HCT116 (cell line): Measurements from ENCODE around the gene SPATA2L. TPM values are rescaled to one million over a fixed set of nuclear protein-coding genes. Genes with fewer than 3 reads are reported as not detected.
A peak's percentile ranks its signal among the peaks of the same experiment; 100 is the strongest.

Experiments
- ATAC-seq: fragments of 200-7000 bp; cut with Tn5 transposase; 2 replicates; pipeline ENCODE4 v1.9.1; 2020; ENCODE audit warnings: mild to moderate bottlenecking, moderate library complexity
- BruUV-seq: library from RNA; stranded (reverse); fragments of 400-500 nt; replicated peaks from 2 replicates; lab custom pipeline; 2021; lab: Mats Ljungman, UMichigan
- CTCF ChIA-PET: fragments of 300-600 bp; sonication (Branson Sonifier 250); formaldehyde crosslinking; loops from one replicate; lab custom pipeline; 2021; ENCODE audit warnings: antibody characterized with exemption; lab: Charles Lee
- POLR2A ChIA-PET: fragments of 300-600, 350-600 bp; sonication (Branson Sonifier 250); formaldehyde crosslinking; loops from one replicate; lab custom pipeline; 2021; ENCODE audit warnings: antibody characterized with exemption; lab: Charles Lee
- RAD21 ChIA-PET, 2 experiments: fragments of 300-600 bp; sonication (Branson Sonifier 250); formaldehyde crosslinking; loops; one replicate each; lab custom pipeline; 2023; ENCODE audit warnings: low total read pairs in 2 of 2; ENCODE audit not compliant: uncharacterized antibody in 2 of 2, unreplicated experiment in 2 of 2, low non-redundant PET in 1 of 2; lab: Charles Lee
- DNase-seq: peaks from one replicate; pipeline ENCODE4 v3.0.0-alpha.2; 2010; ENCODE audit warnings: low read depth, low spot score
- H2AFZ ChIP-seq: fragments of 200-600 bp; shearing (Covaris generic), sonication (generic); 2 replicates; pipeline ENCODE4 v1.6.1; 2017; ENCODE audit warnings: low read depth, mixed run types, mixed read lengths, antibody characterized with exemption, low read length; ENCODE audit not compliant: poor library complexity, severe bottlenecking
- H3K27ac ChIP-seq: 2 replicates; pipeline ENCODE4 v1.5.1; 2012; ENCODE audit warnings: low read depth, low read length
- H3K27me3 ChIP-seq: fragments of 200-600 bp; sonication (generic); 2 replicates; pipeline ENCODE4 v1.6.1; 2016; ENCODE audit warnings: mixed run types, low read length, mixed read lengths; ENCODE audit not compliant: insufficient read depth
- H3K36me3 ChIP-seq, 2 experiments: fragments of 200-500 bp in 1 of 2; fragments of 200-600 bp in 1 of 2; sonication (Bioruptor generic) in 1 of 2; sonication (generic) in 1 of 2; 2 replicates each; pipeline versions ENCODE4 v1.5.1 to v1.6.1; 2014 to 2016; ENCODE audit warnings: low read length in 2 of 2, inconsistent platforms in 1 of 2, mixed read lengths in 1 of 2, mixed run types in 1 of 2; ENCODE audit not compliant: insufficient read depth in 2 of 2, control insufficient read depth in 1 of 2
- H3K4me1 ChIP-seq, 2 experiments: fragments of 200-600 bp in 1 of 2; sonication (generic) in 1 of 2; 2 replicates each; pipeline versions ENCODE4 v1.5.1 to v1.6.1; 2012 to 2017; ENCODE audit warnings: low read length in 2 of 2, inconsistent platforms in 1 of 2, mild to moderate bottlenecking in 1 of 2, mixed read lengths in 1 of 2, mixed run types in 1 of 2, moderate library complexity in 1 of 2; ENCODE audit not compliant: insufficient read depth in 2 of 2, control insufficient read depth in 1 of 2
- H3K4me2 ChIP-seq: fragments of 200-600 bp; sonication (generic); 2 replicates; pipeline ENCODE4 v1.6.1; 2017; ENCODE audit warnings: mixed run types, low read length, mixed read lengths
- H3K4me3 ChIP-seq, 2 experiments: fragments of 200-600 bp in 1 of 2; sonication (generic) in 1 of 2; replicated peaks in 1 of 2; 2 replicates each; pipeline ENCODE4 v1.5.1; 2011 to 2016; ENCODE audit warnings: low read length in 2 of 2, control low read depth in 1 of 2, low read depth in 1 of 2, mild to moderate bottlenecking in 1 of 2, mixed read lengths in 1 of 2, mixed run types in 1 of 2
- H3K79me2 ChIP-seq: fragments of 200-600 bp; sonication (generic); 2 replicates; pipeline ENCODE4 v1.6.1; 2017; ENCODE audit warnings: mild to moderate bottlenecking, mixed run types, low read length, moderate library complexity, mixed read lengths; ENCODE audit not compliant: insufficient read depth
- H3K9ac ChIP-seq: fragments of 200-600 bp; sonication (generic); 2 replicates; pipeline ENCODE4 v1.6.1; 2016; ENCODE audit warnings: low read length, mixed read lengths
- H3K9me2 ChIP-seq: fragments of 200-600 bp; sonication (generic), shearing (Covaris generic); 2 replicates; pipeline ENCODE4 v1.6.1; 2017; ENCODE audit warnings: mixed run types, mild to moderate bottlenecking, moderate library complexity; ENCODE audit not compliant: insufficient read depth
- H3K9me3 ChIP-seq, 2 experiments: fragments of 200-500 bp in 1 of 2; fragments of 200-600 bp in 1 of 2; sonication (Bioruptor generic) in 1 of 2; sonication (generic) in 1 of 2; 2 replicates each; pipeline ENCODE4 v1.6.1; 2014 to 2017; ENCODE audit warnings: low read length in 2 of 2, mixed read lengths in 2 of 2, inconsistent platforms in 1 of 2, low read depth in 1 of 2, mild to moderate bottlenecking in 1 of 2, mixed run types in 1 of 2, moderate library complexity in 1 of 2; ENCODE audit not compliant: control insufficient read depth in 1 of 2, insufficient read depth in 1 of 2
- H4K20me1 ChIP-seq: fragments of 200-600 bp; sonication (generic), shearing (Covaris generic); 2 replicates; pipeline ENCODE4 v1.6.1; 2017; ENCODE audit warnings: mixed run types, mild to moderate bottlenecking, moderate library complexity; ENCODE audit not compliant: insufficient read depth
- CBX3 ChIP-seq: IDR thresholded peaks from 2 replicates; pipeline ENCODE4 v1.6.1; 2012; ENCODE audit warnings: low read depth
- CEBPB ChIP-seq: IDR thresholded peaks from 2 replicates; pipeline ENCODE4 v1.6.1; 2012; ENCODE audit warnings: low read depth
- CTCF ChIP-seq, 3 experiments: fragments of 200-600 bp in 1 of 3; sonication (generic) in 1 of 3; IDR thresholded peaks in 2 of 3; conservative IDR thresholded peaks in 1 of 3; 2 replicates each; pipeline ENCODE4 v1.5.1; 2012 to 2017; ENCODE audit warnings: low read depth in 2 of 3, low read length in 2 of 3, antibody characterized with exemption in 1 of 3, borderline replicate concordance in 1 of 3, control low read depth in 1 of 3, mild to moderate bottlenecking in 1 of 3, mixed read lengths in 1 of 3, mixed run types in 1 of 3, moderate library complexity in 1 of 3; ENCODE audit not compliant: insufficient read depth in 1 of 3
- EGR1 ChIP-seq: IDR thresholded peaks from 2 replicates; pipeline ENCODE4 v1.6.1; 2012; ENCODE audit warnings: low read depth
- ELF1 ChIP-seq: IDR thresholded peaks from 2 replicates; pipeline ENCODE4 v1.6.1; 2012; ENCODE audit warnings: low read depth, borderline replicate concordance
- EZH2 ChIP-seq: fragments of 200-600 bp; sonication (generic); IDR thresholded peaks from 2 replicates; pipeline ENCODE4 v1.6.1; 2017; ENCODE audit warnings: antibody characterized with exemption, mixed run types
- EZH2phosphoT487 ChIP-seq: fragments of 200-600 bp; IDR thresholded peaks from 2 replicates; pipeline ENCODE4 v1.6.1; 2018; ENCODE audit warnings: antibody characterized with exemption, borderline replicate concordance
- FOSL1 ChIP-seq: IDR thresholded peaks from 2 replicates; pipeline ENCODE4 v1.6.1; 2012; ENCODE audit warnings: low read depth
- JUND ChIP-seq: IDR thresholded peaks from 2 replicates; pipeline ENCODE4 v1.6.1; 2012
- SRF ChIP-seq: IDR thresholded peaks from 2 replicates; pipeline ENCODE4 v1.6.1; 2012; ENCODE audit warnings: low read depth
- TCF7L2 ChIP-seq: IDR thresholded peaks from 2 replicates; pipeline ENCODE4 v1.7.0; 2011; ENCODE audit warnings: borderline replicate concordance, inconsistent platforms; ENCODE audit not compliant: insufficient read depth, insufficient read length; ENCODE audit errors: extremely low read depth
- YY1 ChIP-seq: IDR thresholded peaks from 2 replicates; pipeline ENCODE4 v1.6.1; 2011; ENCODE audit warnings: low read length, low read depth, moderate library complexity, mild to moderate bottlenecking; ENCODE audit not compliant: insufficient replicate concordance; ENCODE audit errors: extremely low read depth
- intact Hi-C: fragments of 100-400 bp; cut with micrococcal nuclease; formaldehyde crosslinking; loops from 2 replicates; pipeline ENCODE4 v1.10.0; 2022
- total RNA-seq: library from RNA; stranded (reverse); gene quantifications from one replicate; pipeline ENCODE4 v1.2.1, GENCODE V29; 2021; ENCODE audit not compliant: unreplicated experiment

The SPATA2L gene
- total RNA-seq, 1 experiment from 2014 or later: 50.5 TPM

DNA sequence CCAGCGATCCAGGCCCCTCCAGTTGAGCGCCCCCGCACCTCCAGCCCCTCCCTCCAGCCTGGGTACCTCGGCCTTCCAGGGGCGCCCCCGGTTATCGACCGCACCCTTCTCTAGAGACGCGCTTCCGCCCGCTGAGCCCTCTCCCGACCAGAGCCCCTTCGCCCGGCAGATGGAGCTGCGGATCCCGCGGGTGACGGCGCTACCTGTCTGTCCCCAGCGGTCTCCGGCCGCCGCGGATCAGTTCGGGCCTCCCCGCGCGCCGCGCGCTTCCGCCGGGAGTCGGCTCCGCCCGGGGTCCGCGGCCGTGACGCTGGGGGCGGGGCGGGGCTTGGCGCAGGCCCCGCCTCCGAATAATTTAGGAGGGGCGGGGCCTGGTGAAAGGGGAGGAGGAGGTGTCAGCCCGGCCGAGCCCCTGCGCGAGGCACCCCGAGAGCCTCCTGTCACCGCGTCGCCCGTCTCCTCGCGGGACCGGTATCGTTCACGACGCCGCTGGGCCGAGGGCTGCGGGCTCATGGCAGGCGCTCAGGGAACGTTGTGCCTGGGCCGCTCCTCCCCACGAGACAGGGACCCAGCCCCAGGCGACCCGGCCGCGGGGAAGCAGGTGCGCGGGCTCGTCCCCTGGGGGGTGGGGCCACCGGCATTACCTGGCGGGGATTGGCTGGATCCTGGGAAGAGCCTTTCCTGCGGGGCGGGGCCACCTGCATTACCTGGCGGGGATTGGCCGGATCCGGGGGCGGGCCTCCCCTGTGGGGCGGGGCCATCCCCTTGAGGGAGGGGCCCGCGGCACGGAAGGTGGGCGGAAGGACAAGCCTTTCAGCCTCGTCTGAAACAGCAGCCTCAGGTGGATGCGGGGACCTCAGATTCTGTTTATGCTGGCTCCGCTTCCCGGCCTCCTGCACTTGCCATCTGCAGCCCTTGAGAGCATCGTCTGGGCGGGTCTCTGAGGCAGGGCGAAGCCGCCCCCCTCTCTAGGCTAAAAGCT is at the start of gene SPATA2L (continued):
- TF ChIP-seq CTCF (IDR thresholded peaks at IDR 0.05 in 2 of 3, conservative IDR thresholded peaks at IDR 0.05 in 1 of 3; ENCODE audit: borderline replicate concordance in 1 of 3, insufficient read depth in 1 of 3, low read depth in 2 of 3, low read length in 2 of 3): peak in 1 of 3 experiments; percentile 29; a peak in 2 of 6 replicates
- TF ChIP-seq EZH2: no peak
- TF ChIP-seq YY1: peak; percentile 20
- TF ChIP-seq EGR1: no peak
- no peak for TF ChIP-seq FOSL1
- no peak for TF ChIP-seq CEBPB
- no peak for TF ChIP-seq SRF
- TF ChIP-seq EZH2phosphoT487: no peak
- no peak for TF ChIP-seq TCF7L2
- TF ChIP-seq, all 23 proteins: peak for 6

DNA sequence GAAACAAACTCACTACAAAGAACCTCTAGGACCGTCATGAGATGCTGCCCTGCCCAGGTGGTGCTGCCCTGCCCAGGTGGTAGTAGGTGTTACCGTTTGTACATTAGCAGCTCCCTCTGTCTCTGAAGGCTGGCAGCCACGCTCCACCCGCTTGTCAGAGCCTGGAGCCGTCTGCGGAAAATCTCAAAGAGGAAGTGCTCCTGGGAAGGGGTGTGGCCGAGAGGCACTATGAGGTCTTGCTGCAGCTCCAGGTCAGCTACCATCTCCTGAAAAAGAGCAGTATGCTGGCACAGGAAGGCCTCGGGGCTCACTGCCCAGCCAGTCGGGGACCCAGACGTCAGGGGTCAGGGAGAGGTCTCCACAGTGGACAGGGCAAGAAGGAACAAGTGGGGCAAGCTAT is 48.1 kb upstream of the SPATA2L start:
- TF ChIP-seq CBX3 (no peak), ELF1 (no peak), CTCF (IDR thresholded peaks at IDR 0.05 in 2 of 3, conservative IDR thresholded peaks at IDR 0.05 in 1 of 3; ENCODE audit: borderline replicate concordance in 1 of 3, insufficient read depth in 1 of 3, low read depth in 2 of 3, low read length in 2 of 3) (no peak), JUND (no peak), EZH2 (no peak)
- BruUV-seq: no TSS peak
- H4K20me1 ChIP-seq: no peaks in the 10 kb centered on the region
- H3K4me2 ChIP-seq: no peak overlapping the region
- RAD21 ChIA-PET: no interaction called here
- no peak overlapping the region for H3K9ac ChIP-seq
- H3K9me3 ChIP-seq: no peaks in the 10 kb centered on the region
- no peaks in the 10 kb centered on the region for H3K4me1 ChIP-seq
- no peak overlapping the region for H2AFZ ChIP-seq
- peaks cover 46 to 72% of the 10 kb centered on the region in 2 experiments for H3K36me3 ChIP-seq
- no peak for DNase-seq
- no peak overlapping the region for H3K27ac ChIP-seq
- H3K4me3 ChIP-seq: no peak overlapping the region
- CTCF ChIA-PET: no interaction called here
- intact Hi-C loops: no loop called here
- H3K79me2 ChIP-seq: peaks cover 42% of the 10 kb centered on the region
- no peaks in the 10 kb centered on the region for H3K27me3 ChIP-seq
- H3K9me2 ChIP-seq: no peaks in the 10 kb centered on the region
- POLR2A ChIA-PET: no interaction called here
- no peak for ATAC-seq
